Bronchial epithelial cell (primary cell): Measurements from ENCODE around the gene FLNA. TPM values are rescaled to one million over a fixed set of nuclear protein-coding genes. Genes with fewer than 3 reads are reported as not detected.

Experiments used
- DNase-seq: peaks from one replicate; pipeline ENCODE4 v3.0.0-alpha.2; 2010; ENCODE audit warnings: low read depth
- FAIRE-seq: peaks from 2 replicates; lab custom pipeline; 2011; peaks lifted over from hg19 to GRCh38; lab: Jason Lieb, UNC
- H3K27me3 ChIP-seq: 2 replicates; pipeline ENCODE4 v1.5.1; 2011; ENCODE audit warnings: low read length; ENCODE audit not compliant: control insufficient read depth, insufficient read depth
- H3K36me3 ChIP-seq: 2 replicates; pipeline ENCODE4 v1.5.1; 2011; ENCODE audit warnings: low read length; ENCODE audit not compliant: control insufficient read depth, insufficient read depth
- H3K4me3 ChIP-seq: 2 replicates; pipeline ENCODE4 v1.5.1; 2011; ENCODE audit warnings: mild to moderate bottlenecking, low read depth, low read length, control low read depth
- CTCF ChIP-seq: IDR thresholded peaks from 2 replicates; pipeline ENCODE4 v1.5.1; 2011; ENCODE audit warnings: mild to moderate bottlenecking, moderate library complexity, low read length, control low read depth, inconsistent platforms; ENCODE audit not compliant: insufficient read depth, severe bottlenecking
- total RNA-seq: library from RNA; depleted of rRNA; stranded (reverse); fragments of >200 nt; gene quantifications from 2 replicates; pipeline ENCODE4 v1.2.1, GENCODE V29; 2014

The FLNA gene
- total RNA-seq, 1 donor from 2014 or later: 858 TPM

GRCh38 chrX:154404625-154405192, 30.3 kb upstream of the FLNA start:
- TF ChIP-seq CTCF: no peak
- DNase-seq (no peak), FAIRE-seq (no peak)
- peaks cover 3% of the 10 kb centered on the region for H3K36me3 ChIP-seq
- H3K27me3 ChIP-seq: no peaks in the 10 kb centered on the region
- H3K4me3 ChIP-seq: no peak overlapping the region

GRCh38 chrX:154403858-154404257, 29.4 kb upstream of the FLNA start:
- no peak for TF ChIP-seq CTCF
- DNase-seq (no peak), FAIRE-seq (no peak)
- peaks cover 10% of the 10 kb centered on the region for H3K36me3 ChIP-seq
- H3K27me3 ChIP-seq: no peaks in the 10 kb centered on the region
- H3K4me3 ChIP-seq: no peak overlapping the region

GRCh38 chrX:154403192-154403591, 28.8 kb upstream of the FLNA start:
- FAIRE-seq (no peak), DNase-seq (no peak)
- peaks cover 11% of the 10 kb centered on the region for H3K36me3 ChIP-seq
- no peaks in the 10 kb centered on the region for H3K27me3 ChIP-seq
- H3K4me3 ChIP-seq: no peak overlapping the region
- no peak for TF ChIP-seq CTCF

- TF ChIP-seq CTCF: no peak
- Histone ChIP-seq H3K36me3 (peaks cover 11% of the 10 kb centered on the region), H3K4me3 (no peak overlapping the region), H3K27me3 (no peaks in the 10 kb centered on the region)
- FAIRE-seq: no peak
- DNase-seq: no peak
Observed at GRCh38 chrX:154402622-154403127, 28.2 kb upstream of the FLNA start.

GRCh38 chrX:154401918-154402621, 27.6 kb upstream of the FLNA start:
- no peaks in the 10 kb centered on the region for H3K27me3 ChIP-seq
- peak; percentile 68 for DNase-seq

More at GRCh38 chrX:154401918-154402621, 27.6 kb upstream of the FLNA start:
- H3K36me3 ChIP-seq: peaks cover 11% of the 10 kb centered on the region
- FAIRE-seq: no peak
- no peak for TF ChIP-seq CTCF
- no peak overlapping the region for H3K4me3 ChIP-seq
